ENCODE results near the gene CLEC4M. TPM values are rescaled to one million over a fixed set of nuclear protein-coding genes. Genes with fewer than 3 reads are reported as not detected.

The CLEC4M gene, protein sequence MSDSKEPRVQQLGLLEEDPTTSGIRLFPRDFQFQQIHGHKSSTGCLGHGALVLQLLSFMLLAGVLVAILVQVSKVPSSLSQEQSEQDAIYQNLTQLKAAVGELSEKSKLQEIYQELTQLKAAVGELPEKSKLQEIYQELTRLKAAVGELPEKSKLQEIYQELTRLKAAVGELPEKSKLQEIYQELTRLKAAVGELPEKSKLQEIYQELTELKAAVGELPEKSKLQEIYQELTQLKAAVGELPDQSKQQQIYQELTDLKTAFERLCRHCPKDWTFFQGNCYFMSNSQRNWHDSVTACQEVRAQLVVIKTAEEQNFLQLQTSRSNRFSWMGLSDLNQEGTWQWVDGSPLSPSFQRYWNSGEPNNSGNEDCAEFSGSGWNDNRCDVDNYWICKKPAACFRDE
- not detected for total RNA-seq

DNA sequence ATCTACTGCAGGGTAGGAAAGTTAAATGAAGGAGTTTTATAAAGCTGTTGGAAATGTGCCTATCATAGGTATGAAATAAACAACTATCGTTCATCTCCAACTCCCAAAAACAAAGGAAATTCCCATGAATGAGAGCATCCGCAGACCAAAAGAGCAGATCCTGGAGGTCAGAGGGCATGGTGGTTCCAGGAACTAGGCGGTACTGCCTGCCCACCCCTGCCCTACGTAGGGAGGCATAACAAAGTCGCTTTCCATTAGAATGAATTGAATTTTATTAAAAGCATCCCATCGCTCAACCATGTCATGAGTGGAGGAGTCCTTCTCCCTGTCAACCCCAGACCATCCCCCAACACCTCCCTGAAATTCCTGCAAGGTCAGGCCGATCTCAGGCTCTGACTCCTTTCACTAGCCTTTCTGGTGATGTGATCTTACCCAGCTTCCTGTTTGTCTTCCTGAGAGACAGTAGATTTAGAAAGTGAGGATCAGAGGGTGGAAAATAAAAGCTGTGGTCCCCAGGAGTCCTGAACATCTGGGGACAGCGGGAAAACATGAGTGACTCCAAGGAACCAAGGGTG, at the start of gene CLEC4M:
Gene CLEC4M (plus strand): TSS at position 525 of the 575 bp plus-strand sequence. CDS start 24 bp downstream, at position 549.
- POLR2A ChIA-PET = no interaction called here

DNA sequence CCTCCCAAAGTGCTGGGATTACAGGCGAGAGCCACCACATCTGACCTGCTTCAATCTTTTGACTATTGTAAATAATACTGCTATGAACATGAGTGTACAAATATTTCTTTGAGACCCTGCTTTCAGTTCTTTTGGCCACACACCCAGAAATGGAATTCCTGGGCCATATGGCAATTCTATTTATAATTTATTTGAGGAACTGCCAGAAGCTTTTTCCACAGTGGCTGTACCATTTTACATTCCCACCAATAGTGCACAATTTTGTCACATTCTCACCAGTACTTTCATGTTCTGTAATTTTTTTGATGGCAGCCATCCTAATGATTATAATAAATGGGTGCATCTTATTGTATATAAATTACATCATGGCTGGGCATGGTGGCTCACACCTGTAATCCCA, 47.4 kb upstream of the CLEC4M start:
- CTCF ChIA-PET = no interaction called here
- POLR2A ChIA-PET = no interaction called here

More for the DNA sequence above, at the start of gene CLEC4M:
- CTCF ChIA-PET = no interaction called here

DNA sequence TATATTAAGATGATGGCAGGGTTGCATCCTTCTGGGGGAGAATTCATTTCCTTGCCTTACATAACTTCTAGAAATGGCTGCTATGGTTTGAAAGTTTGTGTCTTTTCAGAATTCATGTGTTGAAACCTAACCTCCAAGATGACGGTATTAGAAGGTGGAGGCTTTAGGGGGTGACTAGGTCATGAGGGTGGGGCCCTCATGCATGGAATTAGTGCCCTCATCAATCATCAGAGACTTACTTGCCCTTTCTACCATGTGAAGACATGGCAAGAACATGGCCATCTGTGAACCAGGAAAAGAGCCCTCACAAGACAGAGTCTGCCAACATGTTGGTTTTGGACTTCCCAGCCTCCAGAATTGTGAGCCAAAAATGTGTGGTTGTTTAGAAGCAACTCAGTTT, 46.3 kb upstream of the CLEC4M start:
- CTCF ChIA-PET = no interaction called here
- POLR2A ChIA-PET = no interaction called here

DNA sequence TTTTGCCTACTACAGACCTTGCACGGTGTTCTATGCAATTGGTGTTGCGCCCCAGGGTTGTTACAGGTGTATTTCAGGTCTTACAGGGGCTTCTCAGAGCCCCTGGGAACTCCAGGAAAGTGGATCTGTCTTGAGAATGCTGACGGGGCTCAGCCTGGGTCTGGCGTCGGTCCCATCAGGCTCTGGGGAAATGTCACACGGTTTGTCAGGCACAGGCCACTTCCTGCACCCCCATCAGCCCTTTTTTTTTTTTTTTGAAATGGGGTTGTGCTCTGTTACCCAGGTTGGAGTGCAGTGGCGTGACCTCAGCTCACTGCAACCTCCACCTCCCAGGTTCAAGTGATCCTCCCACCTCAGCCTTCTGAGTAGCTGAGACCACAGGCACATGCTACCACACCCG, 44.4 kb upstream of the CLEC4M start:
- ChIA-PET POLR2A (interaction anchor here (0.6 kb wide), 1 partner anchor 25 kb away, joined by 3 read pairs; no protein-coding TSS in a partner anchor), CTCF (no interaction called here)

DNA sequence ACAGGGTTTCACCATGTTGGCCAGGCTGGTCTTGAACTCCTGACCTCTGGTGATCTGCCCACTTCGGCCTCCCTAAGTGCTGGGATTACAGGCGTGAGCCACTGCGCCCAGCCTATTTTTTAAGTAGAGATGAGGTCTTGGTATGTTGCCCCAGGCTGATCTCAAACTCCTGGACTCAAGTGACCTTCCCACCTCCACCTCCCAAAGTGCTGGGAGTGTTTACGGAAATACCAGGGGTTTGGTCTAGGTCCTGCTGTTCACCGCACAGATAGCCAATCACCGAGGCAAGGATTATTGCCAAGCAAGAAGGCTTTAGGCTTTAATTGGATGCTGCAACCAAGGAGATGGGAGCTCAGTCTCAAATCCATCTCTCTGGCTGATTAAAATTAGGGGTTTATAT, 42.7 kb upstream of the CLEC4M start:
- ChIA-PET POLR2A (no interaction called here), CTCF (interaction anchor here (0.6 kb wide), 1 partner anchor 298 kb away, joined by 3 read pairs; no protein-coding TSS in a partner anchor)

DNA sequence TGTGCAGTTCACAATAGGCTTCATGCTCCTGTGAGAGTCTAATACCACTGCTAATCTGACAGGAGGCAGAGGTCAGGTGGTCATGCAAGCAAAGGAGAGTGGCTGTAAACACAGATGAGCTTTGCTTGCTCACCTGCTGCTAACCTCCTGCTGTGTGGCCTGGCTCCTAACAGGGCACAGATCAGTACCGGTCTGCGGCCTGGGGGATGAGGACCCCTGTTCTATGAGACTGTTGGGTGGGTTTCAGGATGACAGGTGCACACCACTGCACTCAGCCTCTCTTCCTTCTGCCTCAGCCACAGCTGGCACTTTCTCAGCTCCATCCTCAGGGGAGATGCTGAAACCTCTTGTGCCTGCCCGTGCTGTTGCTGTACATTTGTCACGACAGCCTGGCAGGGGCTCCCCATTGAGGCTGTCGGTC, 40.8 kb upstream of the CLEC4M start:
- CTCF ChIA-PET = interaction anchor here (1.3 kb wide), 1 partner anchor 17 kb away, joined by 3 read pairs; no protein-coding TSS in a partner anchor
- POLR2A ChIA-PET = no interaction called here

DNA sequence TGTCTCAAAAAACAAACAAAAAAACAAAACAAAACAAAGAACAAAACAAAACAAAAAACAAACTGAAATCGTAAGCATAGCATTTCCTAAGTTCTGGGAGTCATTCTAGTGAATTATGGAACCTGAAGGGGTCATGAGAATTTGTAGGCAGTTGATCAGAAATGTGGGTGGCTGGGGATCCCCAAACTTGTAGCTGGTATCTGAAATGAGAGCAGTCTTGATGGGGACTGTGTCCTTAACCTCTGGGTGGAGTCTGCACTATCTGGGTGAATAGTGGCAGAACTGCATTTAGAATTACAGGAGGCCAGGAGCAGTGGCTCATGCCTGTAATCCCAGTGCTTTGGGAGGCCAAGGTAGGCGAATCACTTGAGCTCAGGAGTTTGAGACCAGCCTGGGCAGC, 37.3 kb upstream of the CLEC4M start:
- CTCF ChIA-PET = no interaction called here
- POLR2A ChIA-PET = no interaction called here

DNA sequence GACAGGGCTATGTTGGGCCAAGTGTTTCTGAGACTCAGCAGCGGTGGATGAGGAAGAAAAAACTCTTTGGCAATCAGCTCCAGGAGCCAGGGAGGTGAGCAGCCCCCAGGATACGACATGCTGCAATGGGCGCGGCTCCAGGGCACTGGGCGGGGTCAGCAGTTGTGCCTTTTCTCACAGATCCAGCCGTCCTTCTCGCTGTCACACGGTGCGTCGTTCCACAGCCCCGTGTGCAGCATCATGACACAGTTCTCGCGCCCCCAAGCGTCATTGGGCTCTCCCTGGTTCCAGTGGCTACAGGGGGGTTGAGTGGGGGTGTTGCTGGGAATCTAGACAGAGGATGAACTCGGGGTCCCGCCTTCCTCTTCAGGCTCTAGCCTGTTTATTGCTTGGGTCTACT, 33.8 kb upstream of the CLEC4M start:
- POLR2A ChIA-PET = no interaction called here
- CTCF ChIA-PET = no interaction called here

DNA sequence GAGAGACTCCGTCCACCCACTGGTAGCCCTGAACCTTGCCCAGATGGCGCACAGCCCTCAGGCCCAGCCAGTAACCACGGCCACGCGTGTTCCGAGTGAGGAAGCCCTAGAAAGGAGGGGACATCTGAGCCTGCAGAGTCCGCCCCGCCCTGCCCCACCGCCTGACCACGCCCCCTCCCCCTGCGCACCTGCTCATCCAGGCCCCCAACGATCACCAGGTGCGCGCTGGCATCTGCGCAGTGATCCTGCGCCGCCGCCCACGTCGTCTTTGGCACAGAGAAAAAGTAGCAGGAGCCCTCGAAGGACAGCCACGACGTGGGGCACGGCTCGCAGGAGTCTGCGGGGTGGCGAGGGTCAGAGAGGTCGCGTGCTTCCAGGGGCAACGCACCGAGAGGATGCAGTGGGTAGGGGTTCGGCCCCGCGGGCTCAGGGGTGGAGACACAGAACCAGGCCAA, 33.2 kb upstream of the CLEC4M start:
- POLR2A ChIA-PET = no interaction called here
- CTCF ChIA-PET = no interaction called here

DNA sequence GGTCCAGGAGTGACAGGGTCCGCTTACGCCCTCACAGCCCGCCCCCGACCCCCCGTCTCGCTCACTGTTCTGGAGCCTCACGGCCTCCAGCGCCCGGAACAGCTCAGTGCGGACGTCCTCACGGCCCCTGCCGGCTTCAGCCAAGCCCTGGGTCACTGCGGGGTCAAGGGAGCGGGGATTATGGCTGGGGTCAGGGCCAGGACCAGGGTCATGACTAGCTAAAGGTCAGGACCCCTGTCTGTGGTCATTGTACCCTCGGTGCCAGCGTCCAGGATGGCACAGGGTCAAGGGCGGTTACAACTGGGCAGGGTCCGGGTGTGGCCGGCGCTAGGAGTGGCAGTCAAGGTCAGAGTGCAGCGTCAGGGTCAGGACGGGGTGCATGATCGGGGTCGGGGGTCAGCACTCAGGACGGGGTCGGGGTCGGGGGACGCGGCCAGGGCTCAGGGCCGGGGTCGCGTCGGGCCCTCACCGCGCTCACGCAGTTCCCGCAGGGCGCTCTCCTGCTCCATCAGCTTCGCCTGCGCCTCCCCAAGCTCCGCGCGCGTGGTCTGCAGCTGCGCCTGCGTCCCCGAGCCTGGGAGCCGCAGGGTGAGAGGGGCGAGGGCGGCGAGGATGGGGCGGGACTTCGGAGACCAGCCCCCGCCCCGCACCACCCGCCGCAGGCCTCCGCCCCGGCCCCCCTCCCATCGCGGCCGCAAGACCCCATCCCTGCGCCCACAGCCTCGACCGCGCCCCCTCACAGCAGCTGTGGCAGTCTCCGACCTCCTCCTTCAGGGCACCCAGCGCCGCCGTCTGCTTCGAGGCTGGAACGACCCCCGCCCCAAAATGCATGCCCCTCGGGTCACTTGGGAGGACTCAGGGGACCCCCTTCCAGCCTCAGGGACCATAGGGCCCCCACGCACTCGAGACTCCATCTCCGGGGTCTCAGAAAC, 32.5 kb upstream of the CLEC4M start:
- ChIA-PET POLR2A (no interaction called here), CTCF (no interaction called here)

DNA sequence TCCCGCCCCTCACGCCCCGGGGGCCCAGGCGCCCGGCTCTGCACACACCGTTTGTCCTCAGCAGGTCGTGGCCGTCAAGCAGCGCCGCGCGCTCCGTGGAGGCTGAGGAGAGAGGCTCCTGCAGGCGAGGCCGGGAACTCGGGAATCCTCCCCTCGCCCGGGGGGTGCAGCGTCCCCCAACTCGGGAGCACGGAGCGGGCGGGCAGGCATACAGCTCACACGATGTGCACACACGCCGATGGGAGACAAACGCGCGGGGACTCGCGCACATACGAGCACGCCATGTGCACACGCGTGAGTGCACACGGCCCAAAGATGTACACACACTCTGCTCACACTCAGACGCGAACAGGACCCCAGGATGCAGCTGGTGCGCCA, 31.8 kb upstream of the CLEC4M start:
- CTCF ChIA-PET = no interaction called here
- POLR2A ChIA-PET = no interaction called here

DNA sequence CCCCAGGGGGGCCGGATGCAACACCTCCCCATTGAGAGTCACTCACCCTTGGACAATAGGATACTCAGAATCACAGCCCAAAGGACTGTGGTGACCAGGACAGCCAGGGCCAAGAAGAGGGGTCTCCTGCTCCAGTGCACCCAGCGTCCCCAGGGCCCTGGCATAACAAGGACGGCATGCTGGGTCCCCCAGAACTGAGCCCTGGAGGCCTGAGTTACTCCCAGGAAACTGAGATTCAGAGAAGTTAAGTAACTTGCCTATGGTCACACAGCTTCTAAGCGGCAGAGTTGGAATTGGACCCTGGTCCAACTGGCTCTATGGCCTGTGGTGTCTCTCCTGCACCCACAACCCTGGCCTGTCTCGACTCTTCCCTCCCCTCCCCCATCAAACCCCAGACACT, 31.4 kb upstream of the CLEC4M start:
- POLR2A ChIA-PET = no interaction called here

DNA sequence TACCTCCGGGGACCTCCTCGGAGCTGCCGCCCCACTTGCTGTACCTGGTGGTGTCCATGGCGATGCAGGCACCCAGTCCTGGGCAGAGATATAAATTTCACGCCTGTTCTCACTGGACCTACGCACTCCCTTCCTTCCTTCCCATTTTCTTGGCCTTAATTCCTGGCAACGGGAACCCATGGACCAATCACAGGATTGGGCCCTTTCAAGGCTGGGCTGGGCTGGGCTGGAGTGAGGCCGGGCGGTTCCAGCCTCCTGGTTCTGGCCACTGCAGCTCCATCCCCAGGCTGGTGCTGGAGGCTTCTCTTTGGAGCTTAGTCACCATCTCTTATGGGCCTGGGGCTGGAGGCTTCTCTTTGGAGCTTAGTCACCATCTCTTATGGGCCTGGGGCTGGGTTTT, 31.0 kb upstream of the CLEC4M start, which contains the start of gene CLEC4G:
Gene CLEC4G (minus strand): TSS at position 66 of the 400 bp plus-strand sequence. CDS start 8 bp downstream, at position 58.
- ChIA-PET POLR2A (no interaction called here), CTCF (no interaction called here)

More for the DNA sequence above, 31.4 kb upstream of the CLEC4M start:
- CTCF ChIA-PET = no interaction called here

DNA sequence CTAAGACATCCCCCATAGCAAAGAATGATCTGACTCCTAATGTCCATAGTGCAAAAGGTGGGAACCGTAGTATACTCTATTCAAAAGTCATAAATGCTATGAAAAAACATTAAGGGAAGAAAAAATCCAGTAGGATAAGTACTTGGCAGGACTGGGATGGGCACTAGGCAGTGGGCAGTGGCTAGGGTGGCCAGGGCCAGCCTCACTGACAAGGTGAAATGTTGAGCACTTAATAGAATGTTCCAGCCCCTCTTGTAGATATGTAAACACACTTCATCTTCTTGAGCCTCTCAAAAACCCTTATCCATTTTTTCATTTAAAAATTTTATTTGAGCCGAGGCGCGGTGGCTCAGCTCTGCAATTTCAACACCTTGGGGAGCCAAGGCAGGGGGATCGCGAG, 29.7 kb upstream of the CLEC4M start:
- POLR2A ChIA-PET = no interaction called here
- CTCF ChIA-PET = no interaction called here

DNA sequence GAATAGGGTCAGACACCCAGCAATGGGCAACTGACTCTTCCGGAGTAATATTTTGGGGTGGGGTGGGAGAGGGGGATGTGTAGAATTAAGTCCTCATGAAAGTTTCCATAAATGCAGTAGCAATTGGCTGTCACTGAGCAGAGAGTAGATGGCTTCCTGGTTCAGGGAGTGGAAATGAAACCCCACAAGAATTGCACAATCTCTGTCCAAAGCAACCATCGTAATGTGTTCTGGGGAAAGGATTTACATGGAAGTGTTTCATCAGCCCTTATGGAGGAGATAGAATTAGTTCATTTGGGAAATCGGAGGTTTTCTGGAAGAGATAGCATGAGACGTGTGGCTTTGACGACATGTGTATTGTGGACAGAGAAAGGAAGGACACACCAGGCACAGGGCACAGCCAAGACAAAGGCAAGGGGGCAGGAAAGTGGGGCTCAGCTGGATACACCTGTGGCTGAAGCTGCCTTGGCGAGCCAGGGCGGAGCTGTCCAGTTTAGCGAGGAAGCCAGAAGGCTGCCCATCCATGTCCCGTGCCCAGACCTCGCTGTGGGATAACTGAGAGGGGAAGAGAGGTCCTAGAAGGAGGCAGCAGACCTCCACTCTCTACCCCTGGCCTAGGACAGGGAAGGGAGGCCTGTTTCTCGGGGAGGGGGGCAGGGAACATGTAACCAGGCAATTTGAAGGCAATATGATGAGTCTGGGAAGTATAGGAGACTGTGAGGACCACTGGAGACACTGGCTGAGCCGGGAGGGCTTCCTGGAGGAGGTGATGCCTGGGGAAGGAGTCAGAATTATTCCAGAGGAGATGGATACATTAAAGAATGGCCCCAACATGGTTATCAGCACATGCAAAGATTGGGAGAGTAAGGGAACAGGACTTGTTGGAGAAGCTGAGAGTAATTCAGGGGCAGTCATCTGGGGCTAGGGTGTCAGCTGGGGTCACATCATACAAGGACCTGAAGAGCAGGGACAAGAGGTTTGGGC, 28.5 kb upstream of the CLEC4M start:
- POLR2A ChIA-PET = no interaction called here
- CTCF ChIA-PET = interaction anchor here (1.3 kb wide), 1 partner anchor 37 kb away, joined by 3 read pairs; no protein-coding TSS in a partner anchor

DNA sequence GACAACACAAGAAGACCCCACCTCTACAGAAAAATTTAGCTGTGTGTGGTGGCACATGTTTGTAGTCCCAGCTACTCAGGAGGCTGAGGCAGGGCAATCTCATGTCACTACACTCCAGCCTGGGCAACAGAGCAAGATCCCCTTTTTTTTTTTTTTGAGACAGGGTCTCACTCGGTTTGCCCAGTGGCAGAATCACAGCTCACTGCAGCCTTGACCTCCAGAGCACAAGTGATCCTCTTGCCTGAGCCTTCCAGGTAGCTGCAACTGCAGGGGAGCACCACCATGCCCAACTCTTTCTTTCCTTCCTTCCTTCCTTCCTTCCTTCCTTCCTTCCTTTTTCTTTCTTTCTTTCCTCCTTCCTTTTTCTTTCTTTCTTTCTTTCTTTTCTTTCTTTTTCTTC, 26.9 kb upstream of the CLEC4M start:
- CTCF ChIA-PET = interaction anchor here (1.2 to 1.3 kb wide), 2 partner anchors 39 to 40 kb away, joined by 3 read pairs; no protein-coding TSS in a partner anchor
- POLR2A ChIA-PET = interaction anchor here (0.6 kb wide), 1 partner anchor 1255 kb away, joined by 4 read pairs; no protein-coding TSS in a partner anchor

DNA sequence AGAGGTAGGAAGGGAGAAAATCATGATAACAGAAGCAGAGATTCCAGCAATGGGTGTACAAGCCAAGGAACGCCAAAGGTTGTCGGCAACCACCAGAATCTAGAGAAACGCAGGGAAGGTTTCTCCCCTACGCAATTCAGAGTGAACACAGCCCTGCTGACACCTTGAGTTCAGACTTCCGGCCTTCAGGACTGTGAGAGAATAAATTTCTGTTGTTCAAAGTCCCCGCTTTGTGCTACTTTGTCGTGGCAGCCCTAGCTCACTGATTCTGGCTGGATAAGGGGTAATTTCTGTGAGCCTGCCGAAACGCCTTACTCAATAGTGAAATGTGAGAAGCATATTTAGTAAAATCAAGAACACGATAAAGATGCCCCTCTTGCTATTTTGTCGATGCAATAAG, 25.8 kb upstream of the CLEC4M start:
- ChIA-PET POLR2A (interaction anchor here (0.7 kb wide), 1 partner anchor 583 kb away, joined by 3 read pairs; no protein-coding TSS in a partner anchor), CTCF (no interaction called here)

DNA sequence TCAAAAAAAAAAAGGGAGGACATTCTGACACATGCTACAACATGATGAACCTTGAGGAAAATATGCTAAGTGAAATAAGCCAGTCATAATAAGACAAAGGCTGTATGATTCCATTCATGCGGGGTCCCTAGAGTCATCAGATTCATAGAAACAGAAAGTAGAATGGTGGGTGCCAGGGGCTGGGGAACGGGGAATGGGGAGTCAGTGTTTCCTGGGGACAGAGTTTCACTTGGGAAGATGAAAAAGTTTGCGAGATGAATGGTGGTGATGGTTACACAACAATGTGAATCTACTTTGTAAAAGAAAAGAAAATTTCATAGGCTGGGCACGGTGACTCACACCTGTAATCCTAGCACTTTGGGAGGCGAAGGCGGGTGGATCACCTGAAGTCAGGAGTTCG, 25.0 kb upstream of the CLEC4M start:
- ChIA-PET POLR2A (interaction anchor here (0.7 to 0.8 kb wide), 2 partner anchors 135 to 582 kb away, joined by 3 to 4 read pairs; no protein-coding TSS in a partner anchor), CTCF (interaction anchor here (1.1 to 1.3 kb wide), 2 partner anchors 15 to 57 kb away, joined by 3 to 5 read pairs; partner anchors contain the start of gene TRAPPC5)

All from activated CD8-positive, alpha-beta memory T cell treated with anti-CD3 and anti-CD28 coated beads for 36 hours (primary cell).